SK-N-MC (cell line): ENCODE measurements around the gene CREB5.

Experiments used
- EZH2 ChIP-seq: fragments of 200-600 bp; sonication (generic); IDR thresholded peaks from one replicate; pipeline ENCODE4 v1.6.1; 2017; ENCODE audit warnings: antibody characterized with exemption
- POLR2AphosphoS5 ChIP-seq: IDR thresholded peaks from 2 replicates; pipeline ENCODE4 v1.6.1; 2012; ENCODE audit warnings: mild to moderate bottlenecking, low read depth, low read length, borderline replicate concordance

DNA sequence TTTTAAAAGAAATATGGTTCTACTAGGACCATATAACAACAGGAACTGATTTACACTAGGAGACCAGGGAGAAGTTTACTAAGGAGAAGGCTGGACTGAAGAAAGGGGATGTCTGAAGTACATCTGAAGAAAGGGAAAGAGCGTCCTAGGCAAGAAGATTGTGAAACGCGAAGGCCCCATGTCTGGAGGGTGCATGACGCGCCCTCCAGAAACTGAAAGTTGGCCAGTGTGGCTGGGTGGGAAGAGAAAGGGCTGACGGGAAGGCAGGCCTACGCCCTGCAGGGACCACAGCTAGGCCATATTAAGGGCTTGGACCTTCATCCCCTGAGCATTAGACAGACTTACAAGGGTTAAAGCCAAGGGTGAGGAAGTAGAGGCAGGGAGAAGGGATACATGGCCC is 387.8 kb downstream of the CREB5 start:
- no peak for TF ChIP-seq EZH2
- no peak for TF ChIP-seq POLR2AphosphoS5
